SU-DHL-6 (cell line): ENCODE data around the gene HLA-C.

Experiments
- CTCF ChIP-seq: fragments of 200-600 bp; sonication (generic); IDR thresholded peaks from one replicate; pipeline ENCODE4 v1.5.1; 2017; ENCODE audit warnings: antibody characterized with exemption, mild to moderate bottlenecking, low read length, moderate library complexity; ENCODE audit not compliant: insufficient read depth, poor library complexity, severe bottlenecking
- EZH2phosphoT487 ChIP-seq: fragments of 200-600 bp; sonication (generic), shearing (Covaris generic); conservative IDR thresholded peaks from 2 replicates; pipeline ENCODE4 v1.6.1; 2018; ENCODE audit warnings: mild to moderate bottlenecking, antibody characterized with exemption, low read length, moderate library complexity, mixed read lengths

GRCh38 chr6:31247813-31248212 is 24.1 kb downstream of the HLA-C start:
- TF ChIP-seq EZH2phosphoT487: no peak
- no peak for TF ChIP-seq CTCF
